CD14-positive monocyte (primary cell): ENCODE measurements around the gene SIMC1. TPM values are rescaled to one million over a fixed set of nuclear protein-coding genes. Genes with fewer than 3 reads are reported as not detected.

ENCODE experiments used
- DNase-seq, 3 donors: peaks; one replicate each; pipeline ENCODE4 v3.0.0-alpha.2; 2011 to 2022
- H2AFZ ChIP-seq: 2 replicates; pipeline ENCODE4 v1.6.0; 2012; ENCODE audit warnings: mild to moderate bottlenecking, low read depth, low read length, inconsistent platforms; ENCODE audit not compliant: insufficient read depth, poor library complexity, severe bottlenecking
- H3K27ac ChIP-seq, 2 donors: 1 replicate in 1 of 2; 2 replicates in 1 of 2; pipeline ENCODE4 v1.5.1; 2012 to 2013; ENCODE audit warnings: low read length in 2 of 2, control low read depth in 1 of 2, inconsistent platforms in 1 of 2, low read depth in 1 of 2, mild to moderate bottlenecking in 1 of 2
- H3K27me3 ChIP-seq, 2 donors: one replicate each; pipeline versions ENCODE4 v1.6.0 to v1.6.1; 2011 to 2013; ENCODE audit warnings: low read length in 2 of 2; ENCODE audit not compliant: control insufficient read depth in 2 of 2, insufficient read depth in 2 of 2
- H3K36me3 ChIP-seq, 2 donors: replicated peaks in 1 of 2; 1 replicate in 1 of 2; 2 replicates in 1 of 2; pipeline versions ENCODE4 v1.5.1 to v1.6.1; 2012 to 2013; ENCODE audit warnings: low read length in 2 of 2, control low read depth in 1 of 2, inconsistent platforms in 1 of 2, mild to moderate bottlenecking in 1 of 2; ENCODE audit not compliant: insufficient read depth in 2 of 2, control insufficient read depth in 1 of 2
- H3K4me1 ChIP-seq, 2 donors: 1 replicate in 1 of 2; 2 replicates in 1 of 2; pipeline versions ENCODE4 v1.5.1 to v1.6.1; 2012 to 2013; ENCODE audit warnings: low read length in 2 of 2, control low read depth in 1 of 2, inconsistent platforms in 1 of 2, mild to moderate bottlenecking in 1 of 2, moderate library complexity in 1 of 2; ENCODE audit not compliant: insufficient read depth in 2 of 2, control insufficient read depth in 1 of 2
- H3K4me2 ChIP-seq: replicated peaks from 2 replicates; pipeline ENCODE3; 2012; ENCODE audit warnings: low read length, moderate library complexity, mild to moderate bottlenecking; ENCODE audit not compliant: poor library complexity, severe bottlenecking; ENCODE audit errors: extremely low read depth
- H3K4me3 ChIP-seq, 3 experiments: fragments of 200-600 bp in 1 of 3; sonication (generic) in 1 of 3; replicated peaks in 1 of 3; 1 replicate in 2 of 3; 2 replicates in 1 of 3; pipeline ENCODE4 v1.5.1; 2011 to 2013; ENCODE audit warnings: low read length in 3 of 3, mild to moderate bottlenecking in 3 of 3, control low read depth in 2 of 3, low read depth in 2 of 3, inconsistent platforms in 1 of 3, moderate library complexity in 1 of 3
- H3K79me2 ChIP-seq: 2 replicates; pipeline ENCODE4 v1.6.0; 2012; ENCODE audit warnings: mild to moderate bottlenecking, control low read depth, inconsistent platforms, low read length, moderate library complexity; ENCODE audit not compliant: insufficient read depth
- H3K9ac ChIP-seq: 2 replicates; pipeline ENCODE4 v1.6.0; 2017; ENCODE audit warnings: low read length, mild to moderate bottlenecking; ENCODE audit not compliant: insufficient read depth, poor library complexity, severe bottlenecking
- H3K9me3 ChIP-seq, 2 donors: replicated peaks in 1 of 2; 1 replicate in 1 of 2; 2 replicates in 1 of 2; pipeline versions ENCODE4 v1.5.1 to v1.6.1; 2012 to 2013; ENCODE audit warnings: low read length in 2 of 2, control low read depth in 1 of 2; ENCODE audit not compliant: control insufficient read depth in 1 of 2, insufficient read depth in 1 of 2
- H4K20me1 ChIP-seq: 2 replicates; pipeline ENCODE4 v1.6.0; 2012; ENCODE audit warnings: mild to moderate bottlenecking, low read length, control low read depth, moderate library complexity; ENCODE audit not compliant: insufficient read depth
- H3K27ac Mint-ChIP-seq, 7 donors: one replicate each; pipeline ENCODE4 v1.8.0; 2020; ENCODE audit warnings: mild to moderate bottlenecking in 7 of 7, mixed read lengths in 7 of 7, moderate library complexity in 6 of 7, inconsistent platforms in 2 of 7
- H3K27me3 Mint-ChIP-seq, 3 donors: one replicate each; pipeline ENCODE4 v1.8.0; 2021 to 2022; ENCODE audit warnings: low read depth in 3 of 3, mild to moderate bottlenecking in 3 of 3, mixed read lengths in 3 of 3, moderate library complexity in 3 of 3, inconsistent platforms in 1 of 3
- H3K36me3 Mint-ChIP-seq, 2 donors: one replicate each; pipeline ENCODE4 v1.8.0; 2020; ENCODE audit warnings: mixed read lengths in 2 of 2, inconsistent platforms in 1 of 2, mild to moderate bottlenecking in 1 of 2
- H3K4me1 Mint-ChIP-seq: one replicate; pipeline ENCODE4 v1.8.0; 2020; ENCODE audit warnings: mild to moderate bottlenecking, mixed read lengths
- H3K4me3 Mint-ChIP-seq, 2 donors: one replicate each; pipeline ENCODE4 v1.8.0; 2020; ENCODE audit warnings: mild to moderate bottlenecking in 2 of 2, mixed read lengths in 2 of 2, moderate library complexity in 1 of 2
- H3K9me3 Mint-ChIP-seq, 7 donors: one replicate each; pipeline ENCODE4 v1.8.0; 2020 to 2022; ENCODE audit warnings: mixed read lengths in 7 of 7, mild to moderate bottlenecking in 6 of 7, moderate library complexity in 6 of 7, inconsistent platforms in 2 of 7
- CTCF ChIP-seq: fragments of 200-600 bp; IDR thresholded peaks from one replicate; pipeline ENCODE4 v1.8.0; 2022; ENCODE audit warnings: antibody characterized with exemption, mild to moderate bottlenecking
- WGBS: methylation state at CpG from one replicate; pipeline ENCODE4 v1.1.5; 2013; ENCODE audit warnings: missing lambda C conversion rate; ENCODE audit not compliant: insufficient coverage; 5-methylcytosine and 5-hydroxymethylcytosine counted together
- intact Hi-C, 2 donors: fragments of 100-400 bp; cut with micrococcal nuclease; formaldehyde crosslinking; loops; one replicate each; pipeline versions ENCODE4 v1.15.0 to v1.15.1; 2023
- polyA plus RNA-seq, 3 donors: library from polyadenylated mRNA; depleted of rRNA in 1 of 3; unstranded in 2 of 3; stranded (reverse) in 1 of 3; fragments of 300-500 nt in 2 of 3; fragments of >200 nt in 1 of 3; fragmentation: Illumina TruSeq in 2 of 3; gene quantifications; 1 replicate in 2 of 3; 2 replicates in 1 of 3; pipeline ENCODE4 v1.2.3, GENCODE V29; 2012 to 2021

SIMC1 gene
- polyA plus RNA-seq, 3 donors, result 2.3 to 8.4 (median 3.7) TPM

- Mint-ChIP-seq H3K4me1 (no peaks in the 10 kb centered on the region), H3K4me3 (no peak overlapping the region), H3K36me3 (peaks cover 58 to 65% of the 10 kb centered on the region in 2 donors), H3K9me3 (peaks cover 0 to 2% (median 0%) of the 10 kb centered on the region in 7 donors), H3K27me3 (no peaks in the 10 kb centered on the region), H3K27ac (no peak overlapping the region)
- Histone ChIP-seq H4K20me1 (no peaks in the 10 kb centered on the region), H3K4me2 (no peak overlapping the region), H3K27me3 (no peaks in the 10 kb centered on the region), H3K27ac (no peak overlapping the region), H3K4me3 (no peak overlapping the region), H3K36me3 (peaks cover 34 to 93% of the 10 kb centered on the region in 2 donors), H2AFZ (no peak overlapping the region), H3K9ac (no peak overlapping the region), H3K79me2 (no peaks in the 10 kb centered on the region), H3K4me1 (no peaks in the 10 kb centered on the region), H3K9me3 (no peaks in the 10 kb centered on the region)
- no peak for DNase-seq
- WGBS, result no CpG with 5 or more reads among the region's 5 CpGs
- no peak for TF ChIP-seq CTCF
- intact Hi-C loops, result no loop called here
Measured at GRCh38 chr5:176339304-176339703, 101.1 kb downstream of the SIMC1 start.

- Mint-ChIP-seq H3K27ac (peak overlapping the region in 1 of 7 donors; percentile 45), H3K4me1 (no peaks in the 10 kb centered on the region), H3K27me3 (no peaks in the 10 kb centered on the region), H3K36me3 (peaks cover 68 to 73% of the 10 kb centered on the region in 2 donors), H3K9me3 (no peaks in the 10 kb centered on the region), H3K4me3 (no peak overlapping the region)
- intact Hi-C loops, result no loop called here
- Histone ChIP-seq H3K27ac (no peak overlapping the region), H3K9ac (no peak overlapping the region), H3K9me3 (no peaks in the 10 kb centered on the region), H4K20me1 (no peaks in the 10 kb centered on the region), H3K27me3 (no peaks in the 10 kb centered on the region), H3K4me3 (no peak overlapping the region), H2AFZ (no peak overlapping the region), H3K36me3 (peaks cover 53 to 96% of the 10 kb centered on the region in 2 donors), H3K79me2 (no peaks in the 10 kb centered on the region), H3K4me2 (no peak overlapping the region), H3K4me1 (no peaks in the 10 kb centered on the region)
- no peak for DNase-seq
- no peak for TF ChIP-seq CTCF
- WGBS, result 89% methylated on average over 2 of the region's 2 CpGs
Measured at GRCh38 chr5:176341325-176342157, 103.3 kb downstream of the SIMC1 start.
